B cell (primary cell): ENCODE measurements around the gene DENND2A. TPM values are rescaled to one million over a fixed set of nuclear protein-coding genes. Genes with fewer than 3 reads are reported as not detected.
A peak's percentile ranks its signal among the peaks of the same experiment; 100 is the strongest.

Experiments
- ATAC-seq: fragments of 200-7000 bp; cut with Tn5 transposase; one replicate; pipeline ENCODE4 v1.10.0; 2021; ENCODE audit warnings: low read depth, mild to moderate bottlenecking, moderate number of reproducible peaks, moderate library complexity
- CTCF ChIA-PET: fragments of 350-600 bp; sonication (Branson Sonifier 250); formaldehyde crosslinking; loops from one replicate; lab custom pipeline; 2021; ENCODE audit warnings: antibody characterized with exemption, inconsistent platforms; lab: Charles Lee
- POLR2A ChIA-PET: fragments of 350-600 bp; sonication (Branson Sonifier 250); formaldehyde crosslinking; loops from one replicate; lab custom pipeline; 2021; ENCODE audit warnings: antibody characterized with exemption; lab: Charles Lee
- DNase-seq: peaks from one replicate; pipeline ENCODE4 v3.0.0; 2013
- H2AFZ ChIP-seq: 2 replicates; pipeline ENCODE4 v1.6.1; 2012; ENCODE audit warnings: mild to moderate bottlenecking, low read depth, low read length; ENCODE audit not compliant: insufficient read depth, poor library complexity, severe bottlenecking
- H3K27ac ChIP-seq, 2 donors: 1 replicate in 1 of 2; 2 replicates in 1 of 2; pipeline ENCODE4 v1.5.1; 2012 to 2013; ENCODE audit warnings: low read length in 2 of 2, mild to moderate bottlenecking in 2 of 2, moderate library complexity in 1 of 2
- H3K27me3 ChIP-seq, 4 experiments: fragments of 200-600 bp in 1 of 4; sonication (generic) in 1 of 4; replicated peaks in 1 of 4; 1 replicate in 2 of 4; 2 replicates in 2 of 4; pipeline versions ENCODE4 v1.6.1 to v1.7.0; 2013 to 2016; ENCODE audit warnings: low read length in 3 of 4, mild to moderate bottlenecking in 2 of 4, mixed read lengths in 1 of 4, moderate library complexity in 1 of 4; ENCODE audit not compliant: insufficient read depth in 4 of 4, control insufficient read depth in 3 of 4; ENCODE audit errors: control extremely low read depth in 1 of 4
- H3K36me3 ChIP-seq, 2 experiments: replicated peaks in 1 of 2; 1 replicate in 1 of 2; 2 replicates in 1 of 2; pipeline versions ENCODE4 v1.6.1 to v1.7.1; 2013; ENCODE audit warnings: low read length in 1 of 2; ENCODE audit not compliant: insufficient read depth in 2 of 2, control insufficient read depth in 1 of 2; ENCODE audit errors: control extremely low read depth in 1 of 2, extremely low read depth in 1 of 2
- H3K4me1 ChIP-seq, 2 donors: fragments of 200-600 bp in 1 of 2; sonication (generic) in 1 of 2; 1 replicate in 1 of 2; 2 replicates in 1 of 2; pipeline versions ENCODE4 v1.5.1 to v1.6.1; 2013 to 2017; ENCODE audit warnings: low read length in 2 of 2; ENCODE audit not compliant: control insufficient read depth in 2 of 2, insufficient read depth in 2 of 2
- H3K4me2 ChIP-seq: replicated peaks from 2 replicates; pipeline ENCODE3; 2012; ENCODE audit warnings: mild to moderate bottlenecking, low read depth, low read length; ENCODE audit not compliant: poor library complexity, severe bottlenecking
- H3K4me3 ChIP-seq, 5 experiments: fragments of 200-600 bp in 1 of 5; sonication (generic) in 1 of 5; 1 replicate in 3 of 5; 2 replicates in 2 of 5; pipeline versions ENCODE4 v1.5.1 to v1.7.0; 2011 to 2016; ENCODE audit warnings: low read length in 4 of 5, mild to moderate bottlenecking in 4 of 5, low read depth in 2 of 5, control low read depth in 1 of 5, moderate library complexity in 1 of 5; ENCODE audit not compliant: insufficient read depth in 1 of 5; ENCODE audit errors: control extremely low read depth in 1 of 5, extremely low read depth in 1 of 5
- H3K79me2 ChIP-seq: fragments of 200-600 bp; sonication (generic); one replicate; pipeline ENCODE4 v1.6.0; 2016; ENCODE audit warnings: low read length; ENCODE audit not compliant: control insufficient read depth, insufficient read depth
- H3K9ac ChIP-seq: fragments of 200-600 bp; sonication (generic); 2 replicates; pipeline ENCODE4 v1.6.1; 2017; ENCODE audit warnings: mild to moderate bottlenecking, low read length, moderate library complexity
- H3K9me3 ChIP-seq, 3 donors: one replicate each; pipeline versions ENCODE4 v1.6.1 to v1.7.1; 2013; ENCODE audit warnings: low read length in 2 of 3; ENCODE audit not compliant: control insufficient read depth in 2 of 3, insufficient read depth in 1 of 3; ENCODE audit errors: control extremely low read depth in 1 of 3
- H4K20me1 ChIP-seq: 2 replicates; pipeline ENCODE4 v1.6.0; 2012; ENCODE audit warnings: mild to moderate bottlenecking, low read length; ENCODE audit not compliant: insufficient read depth, control insufficient read depth, poor library complexity, severe bottlenecking
- H3K27ac Mint-ChIP-seq: one replicate; pipeline ENCODE4 v1.8.0; 2021; ENCODE audit warnings: mixed read lengths
- H3K27me3 Mint-ChIP-seq: one replicate; pipeline ENCODE4 v1.8.0; 2021; ENCODE audit warnings: mixed read lengths
- H3K4me1 Mint-ChIP-seq: one replicate; pipeline ENCODE4 v1.8.0; 2021; ENCODE audit warnings: mixed read lengths
- H3K4me3 Mint-ChIP-seq: one replicate; pipeline ENCODE4 v1.8.0; 2021; ENCODE audit warnings: mixed read lengths
- H3K9me3 Mint-ChIP-seq: one replicate; pipeline ENCODE4 v1.8.0; 2022; ENCODE audit warnings: mixed read lengths; ENCODE audit not compliant: insufficient read depth
- CTCF ChIP-seq: fragments of 200-600 bp; IDR thresholded peaks from one replicate; pipeline ENCODE4 v1.8.0; 2022; ENCODE audit warnings: antibody characterized with exemption, mild to moderate bottlenecking
- EZH2 ChIP-seq: IDR thresholded peaks from 2 replicates; pipeline ENCODE4 v1.6.1; 2012; ENCODE audit warnings: borderline replicate concordance, low read depth, mild to moderate bottlenecking, moderate library complexity, low read length; ENCODE audit not compliant: insufficient read depth, poor library complexity, severe bottlenecking
- WGBS: methylation state at CpG from one replicate; pipeline ENCODE4 v1.1.5; 2013; ENCODE audit warnings: missing lambda C conversion rate; ENCODE audit not compliant: insufficient coverage; 5-methylcytosine and 5-hydroxymethylcytosine counted together
- intact Hi-C: fragments of 100-400 bp; cut with micrococcal nuclease; formaldehyde crosslinking; loops from one replicate; pipeline ENCODE4 v1.10.0; 2022
- polyA plus RNA-seq: library from polyadenylated mRNA; depleted of rRNA; stranded (reverse); fragments of >200 nt; gene quantifications from 2 replicates; pipeline ENCODE4 v1.2.3, GENCODE V29; 2012
- total RNA-seq, 2 donors: library from RNA; stranded (reverse); fragments of 120-200 nt in 1 of 2; gene quantifications; 1 replicate in 1 of 2; 2 replicates in 1 of 2; pipeline versions ENCODE4 v1.2.3 to v1.2.4, GENCODE V29; 2013 to 2022

The DENND2A gene
- total and polyA plus RNA-seq, 2 donors (not counting 1 experiment from before 2014, with no cell fraction given): 0.31 TPM; not detected in 1

- peaks cover 21% of the 10 kb centered on the region for H3K27me3 Mint-ChIP-seq
- H3K9me3 Mint-ChIP-seq: no peaks in the 10 kb centered on the region
- H3K79me2 ChIP-seq: no peaks in the 10 kb centered on the region
- H3K4me2 ChIP-seq: peak overlapping the region; percentile 33
- peaks cover 4% of the 10 kb centered on the region for H3K4me1 Mint-ChIP-seq
- CTCF ChIA-PET: interaction anchor here (0.6 to 6.2 kb wide), 18 partner anchors 10 to 1016 kb away, joined by 3 to 70 read pairs (median 5); partner anchors contain the start of gene MRPS33
- H3K27me3 ChIP-seq: peaks cover 0 to 3% (median 0%) of the 10 kb centered on the region in 4 experiments
- intact Hi-C loops: loop anchor here (1.0 kb wide), 2 partner anchors 136 to 495 kb away; no protein-coding TSS in a partner anchor
- peaks cover 0 to 5% of the 10 kb centered on the region in 2 donors for H3K4me1 ChIP-seq
- H3K4me3 Mint-ChIP-seq: peak overlapping the region; percentile 62
- no peak overlapping the region for H3K9ac ChIP-seq
- H3K4me3 ChIP-seq: no peak overlapping the region
- no peak overlapping the region for H3K27ac ChIP-seq
- no peaks in the 10 kb centered on the region for H3K36me3 ChIP-seq
- POLR2A ChIA-PET: no interaction called here
- H4K20me1 ChIP-seq: no peaks in the 10 kb centered on the region
- peaks cover 0 to 2% (median 0%) of the 10 kb centered on the region in 3 donors for H3K9me3 ChIP-seq
- H3K27ac Mint-ChIP-seq: no peak overlapping the region
- ATAC-seq: peak; percentile 67
- 63% methylated on average over 30 of the region's 31 CpGs for WGBS
- H2AFZ ChIP-seq: peak overlapping the region; percentile 47
- TF ChIP-seq CTCF (peak; percentile 75), EZH2 (no peak)
- DNase-seq: peak; percentile 76
Observed at GRCh38 chr7:140517546-140518369, 122.9 kb downstream of the DENND2A start.
